ENCODE data around the gene CTNNA3.

CTNNA3 gene

DNA sequence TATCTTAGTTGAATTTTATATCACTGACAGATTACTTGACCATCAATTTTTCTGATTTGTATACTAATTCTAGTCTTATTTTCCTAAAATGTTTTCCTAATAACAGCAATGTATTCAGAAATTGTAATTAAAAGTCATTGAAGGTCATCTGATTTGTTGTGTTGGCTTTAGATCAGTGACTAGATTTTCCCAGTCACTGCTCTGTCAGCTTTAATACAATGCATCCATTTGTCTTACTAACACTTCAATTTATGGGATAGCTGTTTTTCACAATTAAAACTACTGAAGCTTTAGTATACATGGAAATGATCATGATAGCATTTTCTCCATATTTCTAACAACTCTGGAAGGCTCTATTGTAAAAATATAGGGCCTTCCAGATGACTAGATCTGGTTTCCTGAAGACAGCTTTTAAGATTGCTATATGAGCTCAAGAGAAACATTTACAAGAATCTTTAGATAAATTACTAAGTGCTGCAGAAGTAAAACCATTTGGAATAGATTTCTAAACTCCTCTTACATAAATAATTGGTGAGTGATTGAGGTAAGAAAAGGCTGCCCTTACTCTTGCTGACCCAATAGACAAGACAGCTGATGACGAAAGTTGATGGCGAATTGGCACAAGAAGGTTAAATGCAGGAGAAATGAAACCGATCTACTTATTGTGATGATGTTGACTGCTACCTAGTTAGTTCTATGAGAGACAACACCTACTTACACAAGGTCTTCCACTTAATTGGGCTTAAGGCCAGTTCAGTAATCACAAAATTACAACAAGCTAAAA, 696.0 kb downstream of the CTNNA3 start:
- no peak for FAIRE-seq

DNA sequence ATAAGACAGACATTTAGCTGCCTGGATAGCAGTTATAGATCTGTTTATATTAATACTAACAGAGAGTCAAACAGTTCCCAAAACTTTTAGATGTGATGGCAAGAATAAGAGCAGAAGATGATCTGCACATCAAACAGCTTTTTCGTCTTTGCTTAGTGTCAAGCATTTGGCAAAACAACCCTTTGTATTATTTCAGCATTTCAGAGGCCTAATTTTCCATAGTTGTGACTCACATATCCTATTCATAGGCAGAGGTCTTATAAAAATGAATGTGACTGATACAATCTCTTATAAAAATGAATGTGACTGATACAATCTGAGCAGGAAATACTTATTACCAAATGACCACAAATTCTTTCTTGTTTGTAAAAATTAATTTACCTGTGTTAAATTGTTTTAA, 699.0 kb downstream of the CTNNA3 start:
- no peak for FAIRE-seq

DNA sequence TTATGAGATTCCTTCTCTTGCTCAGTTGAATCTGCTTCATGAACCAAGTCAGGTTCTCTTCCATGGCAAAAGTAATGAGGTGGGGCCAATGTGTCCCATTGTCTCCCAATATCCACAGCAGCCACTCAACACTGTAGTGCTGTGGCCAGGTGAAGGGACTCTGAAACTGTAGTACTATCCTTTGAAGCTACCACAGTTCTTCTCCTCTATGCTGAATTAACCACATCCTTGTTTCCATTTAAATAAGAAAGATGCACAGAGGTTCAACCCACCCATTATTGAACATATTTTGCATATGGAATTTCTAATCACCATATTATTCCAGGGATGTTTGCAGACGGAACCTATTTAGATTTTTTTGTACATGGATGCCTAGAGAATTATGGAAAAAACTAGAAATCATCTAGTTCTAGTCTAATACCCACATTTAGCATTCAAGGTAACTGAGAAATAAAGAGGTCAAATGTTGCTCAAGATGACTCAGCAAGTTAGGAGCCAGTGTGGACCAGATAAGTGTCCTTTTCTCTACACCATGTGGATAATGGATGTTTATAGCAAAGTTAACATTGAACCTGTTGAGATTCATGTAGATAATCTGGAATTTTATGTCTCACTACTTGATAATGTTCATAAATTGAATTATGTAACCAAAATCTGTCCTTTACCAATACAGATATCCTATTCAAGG, 705.7 kb downstream of the CTNNA3 start:
- FAIRE-seq, result no peak

DNA sequence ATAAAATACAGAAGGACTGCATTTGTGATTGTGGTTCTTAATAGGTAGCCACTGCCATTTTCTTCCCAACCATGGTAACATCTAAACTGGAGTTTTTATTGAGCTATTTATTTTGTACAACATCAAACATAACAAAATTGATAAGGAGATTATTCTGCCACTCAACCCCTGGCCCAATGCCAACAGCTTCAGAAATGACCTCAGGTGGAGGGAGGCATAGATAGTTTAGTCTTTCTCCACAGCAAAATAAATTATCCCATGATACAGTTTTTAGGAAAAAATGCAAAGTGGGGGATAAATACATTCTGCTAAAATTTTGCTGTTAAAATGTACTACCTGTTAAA, 712.5 kb downstream of the CTNNA3 start:
- no peak for FAIRE-seq

DNA sequence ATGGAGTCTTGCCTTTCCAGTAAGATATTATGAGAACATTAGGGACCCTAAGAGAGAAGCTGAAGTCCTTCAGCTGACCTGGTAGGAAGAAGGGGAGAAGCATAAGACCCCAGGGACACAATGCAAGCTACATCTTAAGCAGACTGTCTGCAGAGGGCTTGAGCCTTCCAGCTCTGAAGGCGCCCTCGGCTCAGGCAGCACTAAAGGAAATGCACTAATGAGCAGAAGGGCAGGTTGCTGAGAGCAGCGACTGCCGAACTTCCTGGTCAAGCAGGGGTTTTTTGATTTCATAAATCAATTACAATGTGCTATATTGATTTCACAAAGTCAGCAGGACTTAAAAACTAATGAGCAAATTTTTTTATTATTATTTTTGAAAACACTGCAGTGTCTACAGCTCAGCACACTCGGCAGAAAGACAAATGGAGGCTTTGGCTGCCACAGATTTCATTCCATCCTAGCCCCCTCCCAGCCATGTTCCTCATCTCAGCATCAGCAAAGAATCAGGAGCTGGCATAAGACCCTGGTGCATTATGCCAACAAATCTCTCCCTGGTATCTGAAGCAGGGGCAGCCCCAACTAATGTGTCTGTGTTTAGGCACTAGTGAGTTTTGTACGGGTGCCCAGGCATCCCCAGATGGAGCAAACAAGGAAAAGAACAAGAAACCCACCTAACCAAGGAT, 713.1 kb downstream of the CTNNA3 start:
- FAIRE-seq, result no peak

DNA sequence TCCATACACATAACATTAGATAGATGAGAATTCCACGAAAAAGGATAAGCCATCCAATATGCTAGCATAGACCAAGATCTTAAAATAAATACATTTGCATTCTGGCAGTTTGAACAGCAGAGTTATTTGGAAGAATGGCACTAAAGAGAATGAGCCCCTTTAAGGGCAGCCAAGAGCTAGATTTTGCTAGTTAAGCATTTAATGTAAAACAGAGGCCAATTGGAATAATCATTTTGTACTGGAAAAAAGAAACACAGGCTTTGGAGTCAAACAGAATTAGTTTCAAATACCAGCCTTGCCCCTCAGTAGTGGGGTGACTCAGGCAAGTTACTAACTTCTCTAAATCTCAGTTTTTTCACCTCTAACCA, 714.0 kb downstream of the CTNNA3 start:
- FAIRE-seq, result no peak

DNA sequence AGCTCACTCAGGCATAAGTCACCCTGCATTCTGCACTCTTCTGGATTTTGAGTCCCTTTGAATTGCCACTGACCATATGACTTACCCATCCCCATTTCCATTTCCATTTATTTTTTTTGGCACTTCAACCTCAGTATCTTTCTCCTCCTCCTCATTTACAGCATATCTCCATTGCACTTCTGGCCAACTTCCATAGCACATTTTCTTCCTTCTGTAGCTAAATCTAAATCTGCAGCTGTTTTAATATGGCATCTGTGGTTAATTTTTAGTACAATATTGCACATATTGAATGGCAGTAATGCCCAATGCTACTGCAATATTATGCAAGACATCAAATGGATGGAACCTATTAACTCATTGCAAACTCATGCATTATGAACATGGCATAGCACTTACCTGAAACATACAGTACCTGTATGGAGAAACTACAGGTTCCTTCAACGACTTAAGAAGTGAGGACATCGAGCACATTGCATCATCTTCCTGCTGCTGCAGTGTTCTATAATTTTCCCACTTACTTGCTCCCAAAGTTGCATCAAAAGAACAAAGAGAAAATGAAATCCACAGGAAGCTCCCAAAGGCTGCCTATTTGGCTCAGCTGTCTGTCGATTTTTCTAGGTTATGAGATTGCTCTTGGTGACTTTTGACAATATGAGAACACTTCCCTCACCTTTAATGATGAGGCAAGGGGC, 714.5 kb downstream of the CTNNA3 start:
- FAIRE-seq, result no peak

DNA sequence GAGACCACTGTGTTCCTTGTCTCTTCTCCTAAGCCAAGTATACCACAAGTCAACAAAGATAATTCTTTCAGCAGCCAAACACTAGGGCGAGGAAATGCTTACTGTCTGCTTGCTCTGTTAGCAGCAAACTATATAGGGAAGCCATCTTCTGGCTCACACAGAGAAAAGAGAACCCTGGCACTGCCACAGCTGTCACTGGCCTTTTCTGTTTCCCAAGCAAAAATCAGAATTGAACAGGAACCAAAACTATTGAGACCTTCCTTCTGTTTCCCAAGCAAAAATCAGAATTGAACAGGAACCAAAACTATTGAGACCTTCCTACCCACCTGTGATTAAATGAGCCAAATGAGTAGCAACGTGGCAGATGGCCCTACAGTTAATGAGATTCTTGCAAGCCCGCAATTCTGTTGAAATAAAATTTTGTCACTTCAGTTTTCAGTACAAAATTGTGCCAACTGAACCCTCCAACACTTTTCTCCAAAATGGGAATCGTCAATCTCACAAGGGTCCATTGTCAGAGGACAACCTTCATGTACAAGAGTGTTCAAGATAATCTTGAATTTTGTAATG, 715.7 kb downstream of the CTNNA3 start:
- FAIRE-seq, result no peak

DNA sequence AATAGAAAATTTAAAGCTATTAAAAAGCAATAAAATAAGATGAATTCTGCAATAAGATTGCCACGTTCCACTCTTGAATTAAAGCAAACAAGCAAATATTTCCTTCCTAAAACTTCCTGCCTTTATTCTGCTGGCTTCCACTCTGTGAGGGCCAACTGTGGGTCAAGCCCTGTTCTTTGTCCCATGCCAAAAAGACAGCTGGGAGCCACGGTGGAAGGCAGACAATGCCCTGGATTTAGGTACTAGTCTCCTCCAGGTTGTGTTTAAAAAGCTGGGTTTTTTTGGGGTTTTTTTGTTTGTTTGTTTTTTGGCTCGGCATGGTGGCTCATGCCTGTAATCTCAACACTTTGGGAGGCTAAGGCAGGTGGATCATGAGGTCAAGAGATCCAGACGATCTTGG, 731.0 kb downstream of the CTNNA3 start:
- no peak for FAIRE-seq

DNA sequence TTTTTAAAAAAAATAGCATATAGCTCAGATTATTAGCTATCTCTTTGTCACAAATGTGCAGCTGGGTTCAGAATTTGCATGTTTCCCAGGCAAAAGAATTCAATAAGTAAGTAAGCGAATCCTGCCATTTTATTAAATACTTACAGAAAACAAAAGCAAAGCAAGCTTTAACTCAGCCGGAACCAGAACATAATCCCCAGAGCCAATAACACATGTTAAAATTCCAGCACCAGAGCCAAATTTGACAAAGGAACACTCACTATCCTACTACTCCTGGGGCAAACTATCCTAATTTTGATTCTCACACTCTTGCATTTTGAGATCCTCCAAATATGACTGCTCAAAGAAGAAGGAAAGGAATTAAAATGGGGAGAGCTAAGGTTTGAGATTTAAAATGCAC, 737.5 kb downstream of the CTNNA3 start:
- FAIRE-seq, result no peak

DNA sequence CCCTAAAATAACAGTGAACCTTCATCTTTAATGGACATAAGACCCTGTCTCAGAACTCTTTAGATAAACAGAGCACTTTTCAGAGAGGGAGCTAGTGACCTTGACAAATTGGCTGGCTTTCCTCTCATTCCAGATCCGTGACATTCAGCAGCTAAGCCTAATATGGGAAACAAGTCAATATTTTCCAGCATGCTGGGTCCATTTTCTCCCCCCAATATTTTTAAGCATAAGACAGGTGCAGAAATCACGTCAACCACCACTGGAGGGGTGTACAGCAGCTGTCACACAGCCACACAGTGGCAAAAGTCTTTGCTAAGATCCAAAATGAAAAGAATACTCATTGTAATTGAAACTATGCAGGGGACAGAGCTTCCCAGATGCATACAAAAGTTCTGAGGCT, 744.1 kb downstream of the CTNNA3 start:
- FAIRE-seq, result no peak

DNA sequence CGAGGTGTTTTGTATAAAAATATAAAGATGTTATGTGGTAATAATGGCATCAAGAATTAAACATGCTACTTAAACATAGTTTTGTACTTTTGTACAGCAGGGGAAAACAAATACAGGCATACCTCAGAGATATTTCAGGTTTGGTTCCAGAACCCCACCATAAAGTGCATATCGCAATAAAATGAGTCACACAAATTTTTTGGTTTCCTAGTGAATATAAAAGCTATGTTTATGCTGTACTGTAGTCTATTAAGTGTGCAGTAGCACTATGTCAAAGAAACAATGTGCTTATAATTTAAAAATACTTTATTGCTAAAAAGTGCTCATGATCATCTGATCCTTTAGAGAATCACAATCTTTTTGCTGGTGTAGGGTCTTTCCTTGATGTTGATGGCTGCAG, 752.4 kb downstream of the CTNNA3 start:
- no peak for FAIRE-seq

DNA sequence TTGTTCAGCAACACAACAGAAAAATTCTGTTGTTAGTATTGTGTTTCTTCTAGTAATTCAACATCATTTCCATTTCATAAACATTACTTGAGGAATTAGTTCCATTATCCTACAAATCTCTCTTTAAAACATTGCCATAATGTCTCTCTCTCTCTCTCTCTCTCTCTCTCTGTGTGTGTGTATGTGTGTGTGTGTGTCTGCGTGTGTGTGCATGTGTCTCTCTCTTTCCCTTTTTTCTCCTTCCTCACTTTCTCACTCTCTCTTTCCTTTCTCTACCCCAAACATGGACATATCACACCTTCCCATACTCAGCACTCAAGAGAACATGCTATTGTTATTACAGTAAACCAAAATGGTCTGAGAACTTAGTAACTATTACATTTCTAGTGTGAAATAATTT, 753.6 kb downstream of the CTNNA3 start:
- no peak for FAIRE-seq

DNA sequence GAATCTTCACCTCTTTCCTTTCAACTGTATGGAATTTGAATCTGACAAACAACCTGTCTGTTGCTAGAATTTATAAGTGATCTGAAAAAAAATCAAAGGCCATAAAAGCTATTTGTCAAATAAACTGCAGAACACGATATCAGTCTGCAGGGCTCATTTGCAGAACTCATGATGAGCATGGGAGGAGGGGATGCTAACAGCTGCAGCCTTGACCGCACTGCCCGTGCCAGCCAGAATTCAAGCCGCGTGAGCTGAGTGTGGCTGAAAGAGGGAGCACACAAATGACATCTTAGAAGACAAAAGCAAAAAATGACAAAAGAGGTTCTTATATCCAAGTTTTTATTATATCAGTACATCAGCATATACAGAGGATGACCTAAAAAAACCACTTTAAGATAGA, 754.5 kb downstream of the CTNNA3 start:
- no peak for FAIRE-seq

DNA sequence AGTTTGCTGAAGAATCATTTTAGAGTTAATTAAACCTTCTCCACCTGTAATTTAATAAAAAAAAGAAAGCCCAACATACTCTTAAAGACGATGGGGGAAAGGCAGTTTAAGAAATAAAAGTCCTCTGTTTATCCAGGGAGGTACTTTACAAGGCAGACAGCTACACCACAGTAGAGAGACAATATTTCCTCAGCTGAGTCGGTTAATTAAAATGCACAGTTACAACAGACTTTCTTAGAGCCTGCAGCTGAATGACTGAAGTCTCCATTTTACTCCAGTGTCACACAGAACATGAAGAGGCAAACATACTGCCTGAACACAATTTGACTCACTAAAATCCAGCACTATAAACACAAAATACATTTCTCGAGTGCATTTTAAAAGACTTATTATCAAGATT, 755.0 kb downstream of the CTNNA3 start:
- no peak for FAIRE-seq

DNA sequence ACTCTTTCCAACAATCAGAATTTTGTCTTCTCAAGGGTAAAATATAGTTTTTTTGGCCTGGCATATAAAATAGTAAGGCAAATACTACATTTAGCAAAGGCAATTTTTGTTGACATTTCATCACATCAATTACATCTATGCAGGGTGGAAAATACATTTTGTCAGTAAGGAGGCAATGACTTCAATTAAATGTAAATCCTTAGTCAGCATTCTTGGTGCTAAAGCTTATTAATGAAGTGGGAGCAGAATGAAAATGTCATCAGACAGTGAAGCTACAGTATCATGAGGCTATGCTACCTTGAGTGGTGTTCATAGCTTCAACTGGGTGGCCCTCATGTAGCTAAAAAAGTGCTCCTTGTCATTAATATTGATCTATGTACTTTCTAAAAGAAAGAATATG, 761.3 kb downstream of the CTNNA3 start:
- FAIRE-seq, result no peak

DNA sequence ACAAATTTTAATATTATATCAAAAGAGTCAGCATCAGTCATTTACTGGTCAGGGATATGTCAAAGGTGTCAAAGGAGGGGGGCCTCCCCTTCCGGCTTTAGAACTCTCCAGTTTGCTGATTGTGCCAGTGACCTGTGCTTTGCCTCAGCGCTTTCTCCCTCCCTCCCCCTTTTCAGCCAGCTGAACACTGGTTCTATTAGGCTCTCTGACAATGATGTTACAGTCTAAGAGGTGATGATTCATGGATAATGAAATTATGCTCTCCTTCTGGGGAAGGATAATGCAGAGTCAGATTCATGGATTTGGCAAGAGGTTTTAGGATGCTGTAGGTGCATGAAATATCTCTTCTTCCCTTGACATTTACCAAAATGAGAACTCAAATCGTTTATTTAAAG, 764.0 kb downstream of the CTNNA3 start:
- no peak for FAIRE-seq

DNA sequence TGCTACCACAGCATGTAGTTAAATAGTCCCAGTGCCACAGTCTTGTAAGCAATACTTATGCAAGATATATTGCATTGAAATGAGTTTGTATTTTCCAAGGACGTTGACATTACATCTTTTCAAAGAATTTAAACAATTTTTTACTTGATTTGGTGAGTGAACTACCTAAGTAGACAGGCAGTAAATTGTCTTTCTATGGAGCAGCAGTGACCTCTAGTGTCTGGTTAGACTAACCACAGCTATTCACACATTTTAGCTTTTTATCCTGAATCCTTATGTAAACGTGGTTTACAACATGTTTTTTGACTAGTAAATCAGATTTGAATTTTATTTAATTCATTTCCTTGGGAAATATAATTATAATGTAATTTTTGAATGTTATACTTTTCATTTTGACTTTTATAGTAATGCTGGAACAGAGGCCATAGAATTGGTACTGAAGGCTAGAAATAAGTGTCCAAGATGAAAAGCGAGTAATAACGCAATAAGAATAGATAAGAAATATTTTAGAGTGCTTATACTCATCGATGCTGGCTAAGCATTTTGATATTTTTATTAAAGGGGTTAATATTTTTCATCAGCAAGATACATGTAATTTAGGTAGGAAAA, 764.6 kb downstream of the CTNNA3 start:
- FAIRE-seq, result peak; percentile 95

DNA sequence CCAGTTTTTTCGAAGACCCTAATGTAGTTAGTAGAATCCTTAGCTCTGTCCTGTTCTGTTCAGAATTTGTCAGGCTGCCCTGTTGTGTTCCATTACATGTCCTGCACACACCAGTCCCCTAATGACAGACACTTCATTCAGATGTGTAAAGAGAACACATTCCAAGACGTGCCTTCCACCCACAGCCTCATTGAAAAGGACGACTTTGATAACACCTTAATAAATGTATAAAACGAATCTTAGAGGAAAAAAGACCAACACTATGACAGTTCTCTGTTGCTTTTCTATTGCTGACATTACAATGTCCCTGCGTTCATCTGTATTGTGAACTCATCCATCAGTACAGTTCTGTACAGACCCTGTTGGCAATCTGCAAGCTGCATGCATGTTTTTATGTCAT, 766.6 kb downstream of the CTNNA3 start:
- FAIRE-seq, result no peak

DNA sequence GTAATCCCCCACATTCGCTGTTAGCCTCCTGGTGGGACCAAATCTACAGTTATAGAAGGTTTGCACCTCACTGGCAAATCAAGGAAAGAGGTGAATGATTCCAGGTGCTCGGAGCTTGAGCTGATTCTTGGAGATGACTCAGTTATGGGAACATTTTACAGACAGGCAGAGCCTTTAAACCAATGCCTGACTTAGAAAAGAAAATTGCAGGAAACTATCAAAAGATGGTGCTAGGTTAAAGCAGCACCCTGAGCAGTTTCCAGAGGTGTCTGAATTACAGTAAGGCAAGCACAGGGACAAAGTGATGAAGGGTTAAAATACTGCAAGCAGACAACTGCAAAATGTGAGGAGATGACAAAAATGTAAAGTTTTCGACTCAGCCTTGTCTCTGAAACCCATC, 767.2 kb downstream of the CTNNA3 start:
- FAIRE-seq, result no peak

DNA sequence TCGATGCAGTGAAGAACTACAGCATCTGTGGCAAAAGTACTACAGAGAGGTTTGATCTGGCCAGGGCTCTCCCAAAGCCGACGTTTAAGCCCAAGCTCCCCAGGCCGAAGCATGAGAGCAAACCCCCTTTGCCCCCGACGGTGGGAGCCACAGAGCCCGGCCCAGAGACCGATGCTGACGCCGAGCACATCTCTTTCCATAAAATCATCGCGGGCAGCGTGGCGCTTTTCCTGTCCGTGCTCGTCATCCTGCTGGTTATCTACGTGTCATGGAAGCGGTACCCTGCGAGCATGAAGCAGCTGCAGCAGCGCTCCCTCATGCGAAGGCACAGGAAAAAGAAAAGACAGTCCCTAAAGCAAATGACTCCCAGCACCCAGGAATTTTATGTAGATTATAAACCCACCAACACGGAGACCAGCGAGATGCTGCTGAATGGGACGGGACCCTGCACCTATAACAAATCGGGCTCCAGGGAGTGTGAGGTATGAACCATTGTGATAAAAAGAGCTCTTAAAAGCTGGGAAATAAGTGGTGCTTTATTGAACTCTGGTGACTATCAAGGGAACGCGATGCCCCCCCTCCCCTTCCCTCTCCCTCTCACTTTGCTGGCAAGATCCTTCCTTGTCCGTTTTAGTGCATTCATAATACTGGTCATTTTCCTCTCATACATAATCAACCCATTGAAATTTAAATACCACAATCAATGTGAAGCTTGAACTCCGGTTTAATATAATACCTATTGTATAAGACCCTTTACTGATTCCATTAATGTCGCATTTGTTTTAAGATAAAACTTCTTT, 767.8 kb downstream of the CTNNA3 start:
- no peak for FAIRE-seq

Data from endometrium (tissue), 2 donors.